Metanephros (tissue), 2 donors: ENCODE measurements around the gene ANKK1. TPM values are rescaled to one million over a fixed set of nuclear protein-coding genes. Genes with fewer than 3 reads are reported as not detected.

Experiments
- small RNA-seq: library from RNA; depleted of rRNA; stranded (forward); fragments of <200 nt; gene quantifications from one replicate; pipeline ENCODE3, GENCODE V24; 2014; ENCODE audit warnings: low replicate concordance
- total RNA-seq: library from RNA; depleted of rRNA; stranded (reverse); fragments of >200 nt; gene quantifications from one replicate; pipeline ENCODE4 v1.2.3, GENCODE V29; 2014

Gene ANKK1, protein sequence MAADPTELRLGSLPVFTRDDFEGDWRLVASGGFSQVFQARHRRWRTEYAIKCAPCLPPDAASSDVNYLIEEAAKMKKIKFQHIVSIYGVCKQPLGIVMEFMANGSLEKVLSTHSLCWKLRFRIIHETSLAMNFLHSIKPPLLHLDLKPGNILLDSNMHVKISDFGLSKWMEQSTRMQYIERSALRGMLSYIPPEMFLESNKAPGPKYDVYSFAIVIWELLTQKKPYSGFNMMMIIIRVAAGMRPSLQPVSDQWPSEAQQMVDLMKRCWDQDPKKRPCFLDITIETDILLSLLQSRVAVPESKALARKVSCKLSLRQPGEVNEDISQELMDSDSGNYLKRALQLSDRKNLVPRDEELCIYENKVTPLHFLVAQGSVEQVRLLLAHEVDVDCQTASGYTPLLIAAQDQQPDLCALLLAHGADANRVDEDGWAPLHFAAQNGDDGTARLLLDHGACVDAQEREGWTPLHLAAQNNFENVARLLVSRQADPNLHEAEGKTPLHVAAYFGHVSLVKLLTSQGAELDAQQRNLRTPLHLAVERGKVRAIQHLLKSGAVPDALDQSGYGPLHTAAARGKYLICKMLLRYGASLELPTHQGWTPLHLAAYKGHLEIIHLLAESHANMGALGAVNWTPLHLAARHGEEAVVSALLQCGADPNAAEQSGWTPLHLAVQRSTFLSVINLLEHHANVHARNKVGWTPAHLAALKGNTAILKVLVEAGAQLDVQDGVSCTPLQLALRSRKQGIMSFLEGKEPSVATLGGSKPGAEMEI
- total RNA-seq = 0.47 TPM

DNA sequence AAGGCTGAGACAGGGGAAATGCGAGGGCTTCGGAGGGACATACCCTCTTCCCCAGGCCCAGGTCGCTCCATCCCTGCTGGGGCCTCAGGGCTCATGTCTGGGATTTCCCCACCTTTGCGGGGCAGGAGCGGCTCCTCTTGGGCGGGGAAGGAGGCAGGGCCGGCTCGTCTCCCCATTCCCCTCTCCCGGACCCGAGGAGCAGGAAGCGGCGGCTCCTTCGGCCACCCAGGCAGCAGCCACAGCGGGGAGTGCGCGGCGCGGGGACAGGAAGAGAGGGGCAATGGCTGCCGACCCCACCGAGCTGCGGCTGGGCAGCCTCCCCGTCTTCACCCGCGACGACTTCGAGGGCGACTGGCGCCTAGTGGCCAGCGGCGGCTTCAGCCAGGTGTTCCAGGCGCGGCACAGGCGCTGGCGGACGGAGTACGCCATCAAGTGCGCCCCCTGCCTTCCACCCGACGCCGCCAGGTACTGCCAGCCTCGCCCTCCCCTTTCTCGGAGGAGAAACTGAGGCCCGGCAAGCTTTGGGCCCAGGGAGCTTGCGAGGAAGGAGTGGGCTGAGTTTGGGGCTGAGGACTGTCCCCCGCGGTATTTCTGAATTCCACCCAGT lies at the start of gene ANKK1:
TSS of gene ANKK1 (plus strand) at position 175 of the 607 bp plus-strand sequence. CDS start at position 281, 106 bp downstream.

Small RNAs within 50 kb of the gene (small RNA-seq; reads per million reads assigned to genes)
- gene MIR4301 = not detected

Other genes with a start within 250 kb of the ANKK1 start
- gene TTC12, start 73.2 kb upstream of the ANKK1 start, total RNA-seq = 24.3 TPM
- not detected for gene DRD2, start 87.6 kb downstream of the ANKK1 start, total RNA-seq